GM12878 (cell line): ENCODE measurements around the gene TANC1.

Source experiments
- EZH2 ChIP-seq: IDR thresholded peaks from 2 replicates; pipeline ENCODE4 v1.6.1; 2012; ENCODE audit warnings: low read depth, mild to moderate bottlenecking, control low read depth, inconsistent platforms, low read length, borderline replicate concordance; ENCODE audit not compliant: control insufficient read depth
- GATAD2B ChIP-seq: fragments of 450-650 bp; conservative IDR thresholded peaks from 2 replicates; pipeline ENCODE4 v1.6.1; 2017; ENCODE audit warnings: low read depth, mild to moderate bottlenecking, moderate library complexity
- JUNB ChIP-seq: IDR thresholded peaks from 2 replicates; pipeline ENCODE4 v1.6.1; 2016; ENCODE audit warnings: antibody characterized with exemption, mild to moderate bottlenecking
- POLR2A ChIP-seq: IDR thresholded peaks from 2 replicates; pipeline ENCODE4 v1.6.1; 2011; ENCODE audit warnings: low read depth, mild to moderate bottlenecking, low read length
- RAD21 ChIP-seq: IDR thresholded peaks from 2 replicates; pipeline ENCODE4 v1.6.1; 2011; ENCODE audit warnings: mild to moderate bottlenecking, low read depth, low read length, moderate library complexity; ENCODE audit not compliant: insufficient read depth
- SRF ChIP-seq, 2 experiments: IDR thresholded peaks; 2 replicates each; pipeline ENCODE4 v1.6.1; 2011; ENCODE audit warnings: low read depth in 2 of 2, low read length in 2 of 2, mild to moderate bottlenecking in 1 of 2, moderate library complexity in 1 of 2
- SUZ12 ChIP-seq: fragments of 200-600 bp; sonication (generic); IDR thresholded peaks from one replicate; pipeline ENCODE4 v1.6.1; 2018; ENCODE audit warnings: antibody characterized with exemption, mild to moderate bottlenecking; ENCODE audit not compliant: unreplicated experiment
- TF ChIP-seq, protein P1 (sequence below), 3 experiments: IDR thresholded peaks in 2 of 3; conservative IDR thresholded peaks in 1 of 3; 2 replicates each; pipeline ENCODE4 v1.5.1; 2011; ENCODE audit warnings: low read depth in 3 of 3, low read length in 3 of 3, mild to moderate bottlenecking in 3 of 3, control low read depth in 2 of 3, moderate library complexity in 2 of 3, inconsistent platforms in 1 of 3, mixed read lengths in 1 of 3; ENCODE audit not compliant: control insufficient read depth in 2 of 3, insufficient read depth in 1 of 3; ENCODE audit errors: extremely low read depth in 1 of 3

DNA sequence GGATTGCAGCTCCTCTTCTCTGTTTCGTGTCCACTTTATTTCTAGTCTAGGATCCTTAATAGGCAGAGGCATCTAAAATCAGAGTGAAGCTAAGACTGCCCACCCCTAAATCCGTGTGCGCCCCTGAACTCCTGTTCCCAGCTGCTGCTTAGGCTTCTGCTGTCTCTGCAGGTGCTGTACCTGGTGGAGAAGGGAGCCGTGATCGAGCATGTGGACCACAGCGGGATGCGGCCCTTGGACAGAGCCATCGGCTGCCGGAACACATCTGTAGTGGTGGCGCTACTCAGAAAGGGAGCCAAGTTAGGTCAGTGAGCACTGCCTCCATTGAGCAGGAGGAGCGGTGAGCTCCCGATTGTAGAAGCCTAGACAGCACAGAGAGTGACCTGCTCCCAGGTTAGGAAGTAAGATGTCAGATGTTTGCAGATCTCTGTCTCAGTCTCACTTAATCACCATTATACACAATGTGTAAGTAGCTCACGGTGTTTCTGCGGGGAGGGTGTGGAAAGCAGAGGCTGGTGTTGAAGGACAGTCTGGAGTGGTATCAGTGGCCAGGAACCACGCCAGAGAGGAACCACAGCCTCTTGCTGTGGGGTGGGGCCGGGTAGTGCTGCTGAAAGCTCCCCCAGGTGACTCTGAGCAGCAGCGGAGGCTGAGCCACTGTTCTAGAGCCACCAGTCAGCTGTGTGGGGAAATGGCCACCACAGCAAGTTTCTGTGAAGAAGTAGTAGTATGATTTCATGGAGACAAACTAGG, 255.8 kb downstream of the TANC1 start:
- TF ChIP-seq GATAD2B = no peak
- no peak for TF ChIP-seq SRF (IDR thresholded peaks at IDR 0.05; ENCODE audit: low read depth in 2 of 2, low read length in 2 of 2)
- TF ChIP-seq POLR2A = no peak
- TF ChIP-seq, protein P1, sequence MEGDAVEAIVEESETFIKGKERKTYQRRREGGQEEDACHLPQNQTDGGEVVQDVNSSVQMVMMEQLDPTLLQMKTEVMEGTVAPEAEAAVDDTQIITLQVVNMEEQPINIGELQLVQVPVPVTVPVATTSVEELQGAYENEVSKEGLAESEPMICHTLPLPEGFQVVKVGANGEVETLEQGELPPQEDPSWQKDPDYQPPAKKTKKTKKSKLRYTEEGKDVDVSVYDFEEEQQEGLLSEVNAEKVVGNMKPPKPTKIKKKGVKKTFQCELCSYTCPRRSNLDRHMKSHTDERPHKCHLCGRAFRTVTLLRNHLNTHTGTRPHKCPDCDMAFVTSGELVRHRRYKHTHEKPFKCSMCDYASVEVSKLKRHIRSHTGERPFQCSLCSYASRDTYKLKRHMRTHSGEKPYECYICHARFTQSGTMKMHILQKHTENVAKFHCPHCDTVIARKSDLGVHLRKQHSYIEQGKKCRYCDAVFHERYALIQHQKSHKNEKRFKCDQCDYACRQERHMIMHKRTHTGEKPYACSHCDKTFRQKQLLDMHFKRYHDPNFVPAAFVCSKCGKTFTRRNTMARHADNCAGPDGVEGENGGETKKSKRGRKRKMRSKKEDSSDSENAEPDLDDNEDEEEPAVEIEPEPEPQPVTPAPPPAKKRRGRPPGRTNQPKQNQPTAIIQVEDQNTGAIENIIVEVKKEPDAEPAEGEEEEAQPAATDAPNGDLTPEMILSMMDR (IDR thresholded peaks at IDR 0.05 in 2 of 3, conservative IDR thresholded peaks at IDR 0.05 in 1 of 3; ENCODE audit: control insufficient read depth in 2 of 3, extremely low read depth in 1 of 3, insufficient read depth in 1 of 3, low read depth in 3 of 3, low read length in 3 of 3) = no peak
- no peak for TF ChIP-seq RAD21
- no peak for TF ChIP-seq EZH2
- TF ChIP-seq SUZ12 = no peak
- TF ChIP-seq JUNB = no peak
